ENCODE measurements around the gene NID2. TPM values are rescaled to one million over a fixed set of nuclear protein-coding genes. Genes with fewer than 3 reads are reported as not detected.

NID2 gene
- total and polyA plus RNA-seq, 4 donors, result 2.3 to 23.3 (median 10.1) TPM

GRCh38 chr14:51977075-51977474 lies 91.8 kb downstream of the NID2 start (continued):
- no peak for TF ChIP-seq ZBTB33 (IDR thresholded peaks at IDR 0.05)

GRCh38 chr14:51972566-51972965 lies 96.3 kb downstream of the NID2 start:
- DNase-seq (ENCODE audit: low spot score), result no peak
- H3K36me3 ChIP-seq (ENCODE audit: control insufficient read depth in 4 of 4, insufficient read depth in 3 of 4, low read depth in 1 of 4, low read length in 3 of 4), result no peaks in the 10 kb centered on the region
- no peak for TF ChIP-seq CTCF (IDR thresholded peaks at IDR 0.05; ENCODE audit: low read depth, low read length, missing input control)
- no peak for TF ChIP-seq MAX (IDR thresholded peaks at IDR 0.05)
- TF ChIP-seq HNF4G (IDR thresholded peaks at IDR 0.05), result no peak
- no peak for TF ChIP-seq RXRA (IDR thresholded peaks at IDR 0.05)
- no peak for TF ChIP-seq NR2F2 (IDR thresholded peaks at IDR 0.05)
- TF ChIP-seq YY1 (IDR thresholded peaks at IDR 0.05), result no peak
- no peaks in the 10 kb centered on the region for H3K9me3 ChIP-seq (ENCODE audit: control insufficient read depth in 4 of 4, low read length in 3 of 4)
- no peak overlapping the region for H3K9ac ChIP-seq (ENCODE audit: low read depth in 1 of 2, low read length in 2 of 2)
- no peak overlapping the region for H3K4me3 ChIP-seq (ENCODE audit: low read depth in 1 of 3, low read length in 3 of 3)
- no peak overlapping the region for H3K27ac ChIP-seq (ENCODE audit: low read depth in 1 of 2, low read length in 2 of 2)
- 89% methylated on average over 7 of the region's 7 CpGs for WGBS
- H3K4me1 ChIP-seq (ENCODE audit: control insufficient read depth in 4 of 4, insufficient read depth in 4 of 4, low read length in 3 of 4), result no peaks in the 10 kb centered on the region
- no peaks in the 10 kb centered on the region for H3K27me3 ChIP-seq (ENCODE audit: control insufficient read depth in 4 of 4, insufficient read depth in 4 of 4, low read length in 3 of 4)

- peaks cover 0 to 4% (median 0%) of the 10 kb centered on the region in 4 donors for H3K27me3 ChIP-seq (ENCODE audit: control insufficient read depth in 4 of 4, insufficient read depth in 4 of 4, low read length in 3 of 4)
- H3K9ac ChIP-seq (ENCODE audit: low read depth in 1 of 2, low read length in 2 of 2), result no peak overlapping the region
- H3K27ac ChIP-seq (ENCODE audit: low read depth in 1 of 2, low read length in 2 of 2), result no peak overlapping the region
- no peaks in the 10 kb centered on the region for H3K4me1 ChIP-seq (ENCODE audit: control insufficient read depth in 4 of 4, insufficient read depth in 4 of 4, low read length in 3 of 4)
- no peak overlapping the region for H3K4me3 ChIP-seq (ENCODE audit: low read depth in 1 of 3, low read length in 3 of 3)
- H3K9me3 ChIP-seq (ENCODE audit: control insufficient read depth in 4 of 4, low read length in 3 of 4), result no peaks in the 10 kb centered on the region
- no peak for DNase-seq (ENCODE audit: low spot score)
- WGBS, result 66% methylated on average over 6 of the region's 6 CpGs
- H3K36me3 ChIP-seq (ENCODE audit: control insufficient read depth in 4 of 4, insufficient read depth in 3 of 4, low read depth in 1 of 4, low read length in 3 of 4), result no peaks in the 10 kb centered on the region
- TF ChIP-seq YY1 (IDR thresholded peaks at IDR 0.05) (no peak), MAX (IDR thresholded peaks at IDR 0.05) (no peak), GABPA (IDR thresholded peaks at IDR 0.05 in 1 of 2, conservative IDR thresholded peaks at IDR 0.05 in 1 of 2) (no peak), FOXA1 (IDR thresholded peaks at IDR 0.05) (no peak), RAD21 (IDR thresholded peaks at IDR 0.05) (no peak), FOXA2 (IDR thresholded peaks at IDR 0.05) (no peak), CTCF (IDR thresholded peaks at IDR 0.05; ENCODE audit: low read depth, low read length, missing input control) (no peak), HNF4A (conservative IDR thresholded peaks at IDR 0.05) (no peak), HNF4G (IDR thresholded peaks at IDR 0.05) (no peak), RXRA (IDR thresholded peaks at IDR 0.05) (no peak), ATF3 (IDR thresholded peaks at IDR 0.05) (no peak), JUND (IDR thresholded peaks at IDR 0.05) (no peak), NR2F2 (IDR thresholded peaks at IDR 0.05) (no peak), EGR1 (IDR thresholded peaks at IDR 0.05; ENCODE audit: low read depth in 2 of 2) (no peak), ZBTB33 (IDR thresholded peaks at IDR 0.05) (no peak), TAF1 (conservative IDR thresholded peaks at IDR 0.05) (no peak), SP1 (IDR thresholded peaks at IDR 0.05) (no peak)
Observed at GRCh38 chr14:51969852-51970540, 98.9 kb downstream of the NID2 start.

Data from liver (tissue), 9 donors.